BE2C (cell line): ENCODE measurements around the gene COX4I2.
"Not testable (repeated sequence)": the region's sequence is repeated elsewhere in the genome, so short reads cannot be mapped to it uniquely, and the experiment has no call there.

Source experiments
- DNase-seq: peaks from one replicate; pipeline ENCODE4 v3.0.0-alpha.2; 2020
- H3K27me3 ChIP-seq: fragments of 250-450 bp; sonication (Bioruptor Pico); 2 replicates; pipeline ENCODE4 v1.5.1; 2020; ENCODE audit warnings: mild to moderate bottlenecking
- H3K36me3 ChIP-seq: fragments of 250-450 bp; sonication (Bioruptor Pico); 2 replicates; pipeline ENCODE4 v1.5.1; 2020; ENCODE audit warnings: mild to moderate bottlenecking
- H3K4me1 ChIP-seq: fragments of 250-450 bp; sonication (Bioruptor Pico); 2 replicates; pipeline ENCODE4 v1.5.1; 2020
- H3K4me3 ChIP-seq: 2 replicates; pipeline ENCODE4 v1.5.1; 2011; ENCODE audit warnings: low read depth, low read length
- H3K9me3 ChIP-seq: fragments of 250-450 bp; sonication (Bioruptor Pico); 2 replicates; pipeline ENCODE4 v1.5.1; 2020
- TF ChIP-seq, protein P1 (sequence below): IDR thresholded peaks from 2 replicates; pipeline ENCODE4 v1.5.1; 2012; ENCODE audit warnings: mild to moderate bottlenecking, low read depth, low read length

COX4I2 gene

DNA sequence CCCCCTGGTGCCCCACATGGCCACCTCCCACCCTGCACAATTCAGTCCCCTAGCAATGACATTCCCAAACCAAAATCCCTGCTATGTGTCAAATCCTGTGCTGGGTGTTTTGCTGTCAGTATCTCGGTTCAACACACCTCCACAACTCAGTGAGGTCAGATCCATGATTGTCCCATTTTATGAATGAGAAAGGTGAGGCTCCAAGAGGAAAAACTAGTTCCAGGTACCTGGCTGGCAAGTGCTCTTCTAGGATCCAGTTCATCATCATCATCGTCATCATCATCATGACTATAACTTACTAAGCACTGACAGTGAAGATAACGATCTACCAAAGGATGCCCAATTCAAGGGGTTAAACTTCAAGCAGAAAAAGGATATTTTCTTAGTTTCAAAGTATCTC is 17.5 kb upstream of the COX4I2 start:
- no peak for DNase-seq
- no peaks in the 10 kb centered on the region for H3K27me3 ChIP-seq
- TF ChIP-seq, protein P1, sequence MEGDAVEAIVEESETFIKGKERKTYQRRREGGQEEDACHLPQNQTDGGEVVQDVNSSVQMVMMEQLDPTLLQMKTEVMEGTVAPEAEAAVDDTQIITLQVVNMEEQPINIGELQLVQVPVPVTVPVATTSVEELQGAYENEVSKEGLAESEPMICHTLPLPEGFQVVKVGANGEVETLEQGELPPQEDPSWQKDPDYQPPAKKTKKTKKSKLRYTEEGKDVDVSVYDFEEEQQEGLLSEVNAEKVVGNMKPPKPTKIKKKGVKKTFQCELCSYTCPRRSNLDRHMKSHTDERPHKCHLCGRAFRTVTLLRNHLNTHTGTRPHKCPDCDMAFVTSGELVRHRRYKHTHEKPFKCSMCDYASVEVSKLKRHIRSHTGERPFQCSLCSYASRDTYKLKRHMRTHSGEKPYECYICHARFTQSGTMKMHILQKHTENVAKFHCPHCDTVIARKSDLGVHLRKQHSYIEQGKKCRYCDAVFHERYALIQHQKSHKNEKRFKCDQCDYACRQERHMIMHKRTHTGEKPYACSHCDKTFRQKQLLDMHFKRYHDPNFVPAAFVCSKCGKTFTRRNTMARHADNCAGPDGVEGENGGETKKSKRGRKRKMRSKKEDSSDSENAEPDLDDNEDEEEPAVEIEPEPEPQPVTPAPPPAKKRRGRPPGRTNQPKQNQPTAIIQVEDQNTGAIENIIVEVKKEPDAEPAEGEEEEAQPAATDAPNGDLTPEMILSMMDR = no peak
- H3K9me3 ChIP-seq = no peaks in the 10 kb centered on the region
- H3K36me3 ChIP-seq = no peaks in the 10 kb centered on the region
- no peak overlapping the region for H3K4me3 ChIP-seq
- no peaks in the 10 kb centered on the region for H3K4me1 ChIP-seq

DNA sequence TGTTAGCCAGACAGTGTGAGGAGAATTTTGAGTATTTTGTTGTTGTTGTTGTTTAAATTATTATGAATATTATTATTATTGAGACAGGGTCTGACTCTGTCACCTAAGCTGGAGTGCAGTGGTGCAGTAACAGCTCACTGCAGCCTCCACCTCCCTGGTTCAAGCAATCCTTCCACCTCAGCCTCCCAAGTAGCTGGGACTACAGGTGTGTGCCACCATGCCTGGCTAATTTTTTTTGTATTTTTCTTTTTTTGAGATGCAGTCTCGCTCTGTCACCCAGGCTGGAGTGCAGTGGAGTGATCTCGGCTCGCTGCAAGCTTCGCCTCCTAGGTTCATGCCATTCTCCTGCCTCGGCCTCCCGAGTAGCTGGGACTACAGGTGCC is 14.6 kb upstream of the COX4I2 start:
- not testable (repeated sequence) for H3K27me3 ChIP-seq, H3K9me3 ChIP-seq, DNase-seq, H3K36me3 ChIP-seq, H3K4me1 ChIP-seq, H3K4me3 ChIP-seq

DNA sequence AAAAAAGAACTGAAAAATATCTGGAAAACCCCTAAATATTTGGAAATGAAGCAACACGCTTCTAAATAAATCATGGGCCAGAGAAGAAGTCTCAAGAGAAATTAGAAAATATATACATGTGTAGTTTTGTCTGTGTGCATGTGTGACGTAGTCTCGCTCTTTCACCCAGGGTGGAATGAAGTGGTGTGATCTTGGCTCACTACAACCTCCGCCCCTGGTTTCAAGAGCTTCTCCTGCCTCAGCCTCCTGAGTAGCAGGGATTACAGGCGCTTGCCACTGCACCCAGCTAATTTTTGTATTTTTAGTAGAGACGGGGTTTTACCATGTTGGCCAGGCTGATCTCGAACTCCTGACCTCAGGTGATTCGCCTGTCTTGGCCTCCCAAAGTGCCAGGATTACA is 11.2 kb upstream of the COX4I2 start:
- H3K27me3 ChIP-seq, H3K4me3 ChIP-seq, H3K4me1 ChIP-seq, DNase-seq, H3K36me3 ChIP-seq, H3K9me3 ChIP-seq: not testable (repeated sequence)

DNA sequence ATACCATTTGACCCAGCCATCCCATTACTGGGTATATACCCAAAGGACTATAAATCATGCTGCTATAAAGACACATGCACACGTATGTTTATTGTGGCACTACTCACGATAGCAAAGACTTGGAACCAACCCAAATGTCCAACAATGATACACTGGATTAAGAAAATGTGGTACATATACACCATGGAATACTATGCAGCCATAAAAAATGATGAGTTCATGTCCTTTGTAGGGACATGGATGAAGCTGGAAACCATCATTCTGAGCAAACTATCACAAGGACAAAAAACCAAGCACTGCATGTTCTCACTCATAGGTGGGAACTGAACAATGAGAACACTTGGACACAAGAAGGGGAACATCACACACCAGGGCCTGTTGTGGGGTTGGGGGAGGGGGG is 9.7 kb upstream of the COX4I2 start:
- not testable (repeated sequence) for H3K9me3 ChIP-seq, DNase-seq, H3K36me3 ChIP-seq

DNA sequence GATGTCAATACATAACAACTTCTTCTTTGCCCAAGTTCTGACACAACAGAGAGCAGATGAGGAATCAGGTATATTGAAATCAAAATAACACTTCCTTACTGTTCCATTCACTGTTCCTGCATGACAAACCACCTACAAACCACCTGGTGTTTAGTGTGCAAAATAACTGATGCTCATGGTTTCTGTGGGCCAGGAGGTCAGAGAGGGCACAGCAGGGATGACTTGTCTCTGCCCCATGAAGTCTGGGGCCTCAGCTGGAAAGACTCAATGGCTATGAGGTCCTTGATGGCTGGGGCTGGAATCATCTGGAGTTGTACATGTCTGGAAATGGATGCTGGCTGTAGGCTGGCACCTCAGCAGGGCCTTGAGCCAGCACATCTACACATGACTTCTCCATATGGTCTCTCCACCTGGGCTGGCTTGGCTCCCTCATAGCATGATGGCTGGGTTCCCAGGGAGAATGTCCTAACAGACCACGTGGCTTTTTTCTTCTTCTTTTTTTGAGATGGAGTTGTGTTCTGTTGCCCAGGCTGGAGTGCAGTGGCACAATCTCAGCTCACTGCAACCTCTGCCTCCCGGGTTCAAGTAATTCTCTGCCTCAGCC is 7.4 kb upstream of the COX4I2 start:
- Histone ChIP-seq H3K9me3 (no peaks in the 10 kb centered on the region), H3K4me1 (no peaks in the 10 kb centered on the region), H3K27me3 (no peaks in the 10 kb centered on the region), H3K36me3 (no peaks in the 10 kb centered on the region), H3K4me3 (no peak overlapping the region)
- TF ChIP-seq, protein P1 = no peak
- DNase-seq = no peak

More for the DNA sequence above, 9.7 kb upstream of the COX4I2 start:
- H3K4me1 ChIP-seq, H3K4me3 ChIP-seq, H3K27me3 ChIP-seq: not testable (repeated sequence)

DNA sequence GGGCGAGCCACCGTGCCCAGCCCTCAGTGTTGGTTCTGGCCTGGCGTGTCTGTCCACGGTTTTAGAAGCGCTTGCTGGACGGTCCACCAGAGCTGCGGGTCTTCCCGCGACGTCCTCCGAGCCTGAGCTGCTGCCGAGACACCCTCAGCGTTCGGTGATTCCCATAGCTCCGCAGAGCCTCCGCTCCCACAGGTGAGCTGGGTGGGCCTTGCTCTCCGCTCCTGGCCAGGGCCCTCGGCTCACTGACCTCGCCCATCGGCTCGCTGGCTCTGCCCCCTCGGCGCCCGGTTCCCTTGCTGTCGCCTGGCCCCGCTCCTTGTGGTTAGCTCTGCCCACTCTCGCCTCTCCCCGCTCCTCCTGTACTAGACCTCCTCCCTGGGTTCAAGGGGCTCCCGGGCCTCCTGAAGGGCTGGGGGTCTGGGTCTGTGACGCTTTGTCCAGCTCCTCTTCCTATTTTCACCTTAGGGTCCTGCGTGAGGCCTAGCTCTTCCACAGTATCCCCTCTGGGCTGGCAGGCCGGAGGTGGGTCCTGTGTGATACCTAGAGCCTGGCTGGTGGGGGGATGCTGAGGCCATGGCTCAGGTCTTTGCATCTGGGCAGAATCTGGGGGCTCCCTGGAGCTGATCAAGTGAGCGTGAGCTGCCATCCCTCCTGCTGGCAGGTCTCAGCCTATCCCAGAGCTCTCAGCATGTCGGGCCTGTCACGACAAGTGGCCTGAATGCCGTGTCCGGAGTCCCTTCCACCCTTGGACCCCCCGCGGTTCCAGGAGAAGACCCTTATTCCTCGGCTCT is 5.0 kb upstream of the COX4I2 start:
- TF ChIP-seq, protein P1 = no peak

DNA sequence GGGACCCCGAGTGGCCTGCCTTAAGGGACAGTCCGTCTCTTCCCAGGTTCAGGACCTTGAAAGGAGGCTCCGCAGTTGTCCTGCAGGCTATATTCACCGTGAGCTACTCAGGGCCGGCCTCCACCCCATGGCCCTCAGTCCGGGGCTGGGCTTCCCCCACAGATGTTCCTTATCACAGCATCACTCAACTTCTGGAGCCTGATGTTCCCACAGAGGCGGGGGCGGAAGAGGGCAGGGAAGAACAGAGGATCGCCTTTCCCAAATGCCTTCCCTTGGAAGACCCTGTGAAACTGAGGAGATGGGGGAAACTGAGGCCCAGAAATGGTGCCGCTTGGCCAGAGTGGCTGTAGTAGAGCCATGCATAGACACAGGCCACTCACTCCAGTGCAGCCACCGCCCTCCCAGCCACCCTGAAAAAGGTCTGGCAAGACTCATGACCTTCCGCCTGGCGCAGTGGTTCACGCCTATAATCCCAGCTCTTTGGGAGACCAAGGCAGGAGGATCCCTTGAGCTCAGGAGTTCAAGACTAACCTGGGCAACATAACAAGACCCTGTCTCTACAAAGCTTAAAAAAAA is 4.3 kb upstream of the COX4I2 start:
- Histone ChIP-seq H3K27me3 (no peaks in the 10 kb centered on the region), H3K4me1 (peaks cover 7% of the 10 kb centered on the region), H3K36me3 (no peaks in the 10 kb centered on the region), H3K4me3 (no peak overlapping the region), H3K9me3 (no peaks in the 10 kb centered on the region)
- no peak for DNase-seq
- TF ChIP-seq, protein P1 = no peak

More for the DNA sequence above, 5.0 kb upstream of the COX4I2 start:
- no peaks in the 10 kb centered on the region for H3K27me3 ChIP-seq
- H3K4me3 ChIP-seq = no peak overlapping the region
- H3K36me3 ChIP-seq = no peaks in the 10 kb centered on the region
- DNase-seq = no peak
- H3K9me3 ChIP-seq = no peaks in the 10 kb centered on the region
- H3K4me1 ChIP-seq = no peaks in the 10 kb centered on the region; the same call in 1 of the 2 replicates
